Measurements from ENCODE around the gene SAFB.

The SAFB gene

GRCh38 chr19:5628461-5628860 is 5.6 kb downstream of the SAFB start:
- Histone ChIP-seq H3K4me3 (ENCODE audit: low read depth, low read length) (no peak overlapping the region), H3K27me3 (ENCODE audit: control insufficient read depth, insufficient read depth, low read length) (no peaks in the 10 kb centered on the region), H3K9ac (ENCODE audit: low read depth, low read length) (no peak overlapping the region), H3K4me1 (ENCODE audit: control insufficient read depth, insufficient read depth, low read length) (peaks cover 12% of the 10 kb centered on the region), H3K9me3 (ENCODE audit: control insufficient read depth, insufficient read depth, low read length) (no peaks in the 10 kb centered on the region), H3K27ac (ENCODE audit: low read depth, low read length) (no peak overlapping the region), H3K36me3 (ENCODE audit: control insufficient read depth, insufficient read depth, low read length) (peaks cover 72% of the 10 kb centered on the region)

GRCh38 chr19:5628919-5629481 is 6.1 kb downstream of the SAFB start:
- H3K4me1 ChIP-seq (ENCODE audit: control insufficient read depth, insufficient read depth, low read length), result peaks cover 12% of the 10 kb centered on the region
- H3K9ac ChIP-seq (ENCODE audit: low read depth, low read length), result no peak overlapping the region
- H3K36me3 ChIP-seq (ENCODE audit: control insufficient read depth, insufficient read depth, low read length), result peaks cover 72% of the 10 kb centered on the region
- no peak overlapping the region for H3K4me3 ChIP-seq (ENCODE audit: low read depth, low read length)
- no peak overlapping the region for H3K27ac ChIP-seq (ENCODE audit: low read depth, low read length)
- H3K27me3 ChIP-seq (ENCODE audit: control insufficient read depth, insufficient read depth, low read length), result no peaks in the 10 kb centered on the region
- H3K9me3 ChIP-seq (ENCODE audit: control insufficient read depth, insufficient read depth, low read length), result no peaks in the 10 kb centered on the region

DNA sequence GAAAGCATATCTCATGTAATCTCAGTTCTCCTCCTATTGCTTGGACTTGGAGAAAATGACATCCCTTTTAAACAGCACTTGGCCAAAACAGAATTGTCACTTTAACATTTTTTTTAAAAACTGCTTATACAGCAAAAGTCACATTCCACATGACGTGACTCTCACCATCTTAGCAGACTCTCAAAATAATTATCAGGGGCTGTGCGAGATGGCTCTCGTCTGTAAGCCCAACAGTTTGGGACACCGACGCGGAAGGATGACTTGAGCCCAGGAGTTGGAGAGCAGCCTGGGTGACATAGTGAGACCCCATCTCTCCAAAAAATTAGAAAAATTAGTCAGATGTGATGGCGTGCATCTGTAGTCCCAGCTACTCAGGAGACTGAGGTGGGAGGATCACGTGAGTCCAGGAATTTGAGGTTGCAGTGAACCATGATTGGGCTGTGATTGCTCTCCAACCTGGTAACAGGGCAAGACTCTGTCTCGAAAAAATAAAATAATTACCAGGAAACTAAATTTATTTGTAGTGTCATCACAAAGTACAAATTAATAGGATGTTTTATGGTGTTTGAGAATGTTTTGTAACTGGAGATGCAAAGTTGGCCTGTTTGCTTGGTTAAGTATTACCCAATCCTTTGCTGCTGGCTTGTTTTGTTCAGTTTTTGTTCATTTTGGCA is 8.8 kb downstream of the SAFB start:
- Histone ChIP-seq H3K9ac (ENCODE audit: low read depth, low read length) (no peak overlapping the region), H3K36me3 (ENCODE audit: control insufficient read depth, insufficient read depth, low read length) (peaks cover 68% of the 10 kb centered on the region), H3K27ac (ENCODE audit: low read depth, low read length) (no peak overlapping the region), H3K27me3 (ENCODE audit: control insufficient read depth, insufficient read depth, low read length) (no peaks in the 10 kb centered on the region), H3K4me1 (ENCODE audit: control insufficient read depth, insufficient read depth, low read length) (no peaks in the 10 kb centered on the region), H3K9me3 (ENCODE audit: control insufficient read depth, insufficient read depth, low read length) (no peaks in the 10 kb centered on the region), H3K4me3 (ENCODE audit: low read depth, low read length) (no peak overlapping the region)

- no peak overlapping the region for H3K27ac ChIP-seq (ENCODE audit: low read depth, low read length)
- H3K4me1 ChIP-seq (ENCODE audit: control insufficient read depth, insufficient read depth, low read length), result no peaks in the 10 kb centered on the region
- H3K4me3 ChIP-seq (ENCODE audit: low read depth, low read length), result no peak overlapping the region
- peaks cover 63% of the 10 kb centered on the region for H3K36me3 ChIP-seq (ENCODE audit: control insufficient read depth, insufficient read depth, low read length)
- H3K9me3 ChIP-seq (ENCODE audit: control insufficient read depth, insufficient read depth, low read length), result no peaks in the 10 kb centered on the region
- H3K9ac ChIP-seq (ENCODE audit: low read depth, low read length), result no peak overlapping the region
- H3K27me3 ChIP-seq (ENCODE audit: control insufficient read depth, insufficient read depth, low read length), result no peaks in the 10 kb centered on the region
Observed at GRCh38 chr19:5632241-5632612, 9.3 kb downstream of the SAFB start.

DNA sequence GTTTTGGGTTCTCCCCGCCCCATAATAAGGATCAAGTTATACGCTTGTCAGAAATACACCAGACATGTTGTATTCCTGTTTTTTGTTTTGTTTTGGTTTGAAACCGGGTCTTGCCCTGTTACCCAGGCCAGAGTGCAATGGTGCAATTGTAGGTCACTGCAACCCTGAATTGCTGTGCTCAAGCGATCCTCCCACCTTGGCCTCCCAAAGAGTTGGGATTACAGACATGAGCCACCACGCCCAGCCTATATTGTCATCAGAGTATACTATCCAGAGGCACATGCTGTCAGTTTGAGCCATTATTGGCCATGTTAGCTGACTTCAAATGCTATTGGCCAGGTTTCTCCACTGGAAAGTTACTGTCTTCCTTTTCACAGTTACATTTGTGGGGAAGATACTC is 9.8 kb downstream of the SAFB start:
- H3K4me3 ChIP-seq (ENCODE audit: low read depth, low read length), result no peak overlapping the region
- H3K9me3 ChIP-seq (ENCODE audit: control insufficient read depth, insufficient read depth, low read length), result no peaks in the 10 kb centered on the region
- H3K27ac ChIP-seq (ENCODE audit: low read depth, low read length), result no peak overlapping the region
- no peaks in the 10 kb centered on the region for H3K4me1 ChIP-seq (ENCODE audit: control insufficient read depth, insufficient read depth, low read length)
- H3K36me3 ChIP-seq (ENCODE audit: control insufficient read depth, insufficient read depth, low read length), result peaks cover 58% of the 10 kb centered on the region
- no peaks in the 10 kb centered on the region for H3K27me3 ChIP-seq (ENCODE audit: control insufficient read depth, insufficient read depth, low read length)
- no peak overlapping the region for H3K9ac ChIP-seq (ENCODE audit: low read depth, low read length)

- Histone ChIP-seq H3K9me3 (ENCODE audit: control insufficient read depth, insufficient read depth, low read length) (no peaks in the 10 kb centered on the region), H3K4me3 (ENCODE audit: low read depth, low read length) (no peak overlapping the region), H3K27ac (ENCODE audit: low read depth, low read length) (no peak overlapping the region), H3K36me3 (ENCODE audit: control insufficient read depth, insufficient read depth, low read length) (peaks cover 35% of the 10 kb centered on the region), H3K9ac (ENCODE audit: low read depth, low read length) (no peak overlapping the region), H3K4me1 (ENCODE audit: control insufficient read depth, insufficient read depth, low read length) (no peaks in the 10 kb centered on the region), H3K27me3 (ENCODE audit: control insufficient read depth, insufficient read depth, low read length) (no peaks in the 10 kb centered on the region)
Observed at GRCh38 chr19:5635427-5635826, 12.5 kb downstream of the SAFB start.

DNA sequence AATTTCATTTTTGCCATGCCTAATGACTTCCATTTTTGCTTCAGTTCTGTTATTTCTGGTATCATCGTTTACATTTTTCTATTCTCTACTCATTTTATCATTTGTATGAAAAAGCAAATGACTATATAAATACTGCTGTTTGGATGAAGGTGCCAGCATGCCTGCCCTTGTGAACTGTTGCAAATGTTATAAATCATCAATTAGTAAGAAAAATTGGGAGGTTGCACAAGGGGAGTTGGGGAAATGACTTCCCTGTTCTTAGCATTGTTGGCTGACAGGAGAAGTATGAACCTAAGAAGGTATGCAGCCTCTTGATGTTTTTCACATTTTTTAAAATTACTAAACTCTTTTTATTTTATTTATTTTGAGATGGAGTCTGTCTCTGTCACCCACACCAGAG is 15.1 kb downstream of the SAFB start:
- H3K27ac ChIP-seq (ENCODE audit: low read depth, low read length), result no peak overlapping the region
- H3K36me3 ChIP-seq (ENCODE audit: control insufficient read depth, insufficient read depth, low read length), result peaks cover 41% of the 10 kb centered on the region
- H3K9me3 ChIP-seq (ENCODE audit: control insufficient read depth, insufficient read depth, low read length), result no peaks in the 10 kb centered on the region
- no peak overlapping the region for H3K9ac ChIP-seq (ENCODE audit: low read depth, low read length)
- H3K27me3 ChIP-seq (ENCODE audit: control insufficient read depth, insufficient read depth, low read length), result no peaks in the 10 kb centered on the region
- H3K4me3 ChIP-seq (ENCODE audit: low read depth, low read length), result no peak overlapping the region
- no peaks in the 10 kb centered on the region for H3K4me1 ChIP-seq (ENCODE audit: control insufficient read depth, insufficient read depth, low read length)

DNA sequence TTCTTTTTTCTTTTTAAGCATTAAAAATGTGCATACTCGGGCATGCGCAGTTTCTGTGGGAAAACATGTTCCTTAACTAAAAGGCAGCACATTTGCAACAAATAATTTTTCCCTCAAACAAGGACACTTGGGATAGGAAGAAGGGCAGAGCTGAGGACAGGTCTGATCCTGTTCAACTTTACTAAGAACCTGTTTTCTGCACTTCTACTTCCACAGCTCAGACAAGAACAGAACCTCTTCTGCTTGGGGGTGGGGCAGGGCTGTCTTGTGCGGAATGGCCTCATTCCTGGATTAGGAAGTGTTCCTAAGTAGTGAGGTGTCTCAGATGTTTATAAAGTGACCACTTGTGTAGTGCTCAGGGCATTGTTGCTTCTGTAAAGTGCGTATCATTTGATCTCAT is 18.3 kb downstream of the SAFB start:
- no peaks in the 10 kb centered on the region for H3K4me1 ChIP-seq (ENCODE audit: control insufficient read depth, insufficient read depth, low read length)

GRCh38 chr19:5642204-5642603 is 19.3 kb downstream of the SAFB start:
- H3K9ac ChIP-seq (ENCODE audit: low read depth, low read length), result no peak overlapping the region
- peaks cover 67% of the 10 kb centered on the region for H3K36me3 ChIP-seq (ENCODE audit: control insufficient read depth, insufficient read depth, low read length)
- H3K4me1 ChIP-seq (ENCODE audit: control insufficient read depth, insufficient read depth, low read length), result no peaks in the 10 kb centered on the region
- H3K9me3 ChIP-seq (ENCODE audit: control insufficient read depth, insufficient read depth, low read length), result no peaks in the 10 kb centered on the region
- no peak overlapping the region for H3K27ac ChIP-seq (ENCODE audit: low read depth, low read length)
- H3K4me3 ChIP-seq (ENCODE audit: low read depth, low read length), result no peak overlapping the region
- no peaks in the 10 kb centered on the region for H3K27me3 ChIP-seq (ENCODE audit: control insufficient read depth, insufficient read depth, low read length)

More for the DNA sequence above, 18.3 kb downstream of the SAFB start:
- Histone ChIP-seq H3K9ac (ENCODE audit: low read depth, low read length) (no peak overlapping the region), H3K9me3 (ENCODE audit: control insufficient read depth, insufficient read depth, low read length) (no peaks in the 10 kb centered on the region), H3K36me3 (ENCODE audit: control insufficient read depth, insufficient read depth, low read length) (peaks cover 61% of the 10 kb centered on the region), H3K27me3 (ENCODE audit: control insufficient read depth, insufficient read depth, low read length) (no peaks in the 10 kb centered on the region), H3K4me3 (ENCODE audit: low read depth, low read length) (no peak overlapping the region), H3K27ac (ENCODE audit: low read depth, low read length) (no peak overlapping the region)

GRCh38 chr19:5643060-5643459 is 20.2 kb downstream of the SAFB start:
- Histone ChIP-seq H3K27me3 (ENCODE audit: control insufficient read depth, insufficient read depth, low read length) (no peaks in the 10 kb centered on the region), H3K4me3 (ENCODE audit: low read depth, low read length) (no peak overlapping the region), H3K36me3 (ENCODE audit: control insufficient read depth, insufficient read depth, low read length) (peaks cover 75% of the 10 kb centered on the region), H3K9me3 (ENCODE audit: control insufficient read depth, insufficient read depth, low read length) (no peaks in the 10 kb centered on the region), H3K4me1 (ENCODE audit: control insufficient read depth, insufficient read depth, low read length) (no peaks in the 10 kb centered on the region), H3K9ac (ENCODE audit: low read depth, low read length) (no peak overlapping the region), H3K27ac (ENCODE audit: low read depth, low read length) (no peak overlapping the region)

DNA sequence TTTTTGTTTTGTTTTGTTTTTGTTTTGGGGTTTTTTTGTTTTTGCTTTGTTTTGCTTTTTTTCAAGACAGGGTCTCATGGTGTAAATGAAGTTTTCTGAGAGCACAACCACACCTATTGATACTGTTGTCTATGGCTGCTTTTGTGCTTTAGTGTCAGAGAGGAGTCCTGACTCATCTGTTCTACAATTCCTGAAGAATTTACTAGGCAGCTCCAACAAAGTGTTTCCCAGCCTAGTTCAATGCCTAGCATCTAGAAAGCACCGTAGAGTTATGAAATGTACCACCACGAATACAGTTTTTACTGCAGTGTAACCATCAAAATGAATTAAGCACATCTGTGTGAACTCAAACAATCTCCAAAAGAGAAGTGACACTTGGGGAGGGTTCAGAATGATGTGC is 21.2 kb downstream of the SAFB start:
- Histone ChIP-seq H3K36me3 (ENCODE audit: control insufficient read depth, insufficient read depth, low read length) (peaks cover 79% of the 10 kb centered on the region), H3K27me3 (ENCODE audit: control insufficient read depth, insufficient read depth, low read length) (no peaks in the 10 kb centered on the region), H3K9ac (ENCODE audit: low read depth, low read length) (no peak overlapping the region), H3K4me1 (ENCODE audit: control insufficient read depth, insufficient read depth, low read length) (no peaks in the 10 kb centered on the region), H3K4me3 (ENCODE audit: low read depth, low read length) (no peak overlapping the region), H3K9me3 (ENCODE audit: control insufficient read depth, insufficient read depth, low read length) (no peaks in the 10 kb centered on the region), H3K27ac (ENCODE audit: low read depth, low read length) (no peak overlapping the region)

Measured in HUES48 (cell line).